Fibroblast of villous mesenchyme (primary cell): ENCODE measurements around the gene RBM28. TPM values are rescaled to one million over a fixed set of nuclear protein-coding genes. Genes with fewer than 3 reads are reported as not detected.

ENCODE experiments used
- DNase-seq: peaks from one replicate; pipeline ENCODE4 v3.0.0-alpha.2; 2010; ENCODE audit warnings: low read depth
- H3K4me3 ChIP-seq: 2 replicates; pipeline ENCODE4 v1.5.1; 2011; ENCODE audit warnings: low read depth, mild to moderate bottlenecking, low read length
- total RNA-seq: library from RNA; depleted of rRNA; stranded (reverse); fragments of >200 nt; gene quantifications from 2 replicates; pipeline ENCODE4 v1.2.3, GENCODE V29; 2012
- TF ChIP-seq, protein P1 (sequence below): IDR thresholded peaks from 2 replicates; pipeline ENCODE4 v1.5.1; 2012; ENCODE audit warnings: low read depth, mild to moderate bottlenecking, low read length; ENCODE audit not compliant: insufficient read depth

Gene RBM28, protein sequence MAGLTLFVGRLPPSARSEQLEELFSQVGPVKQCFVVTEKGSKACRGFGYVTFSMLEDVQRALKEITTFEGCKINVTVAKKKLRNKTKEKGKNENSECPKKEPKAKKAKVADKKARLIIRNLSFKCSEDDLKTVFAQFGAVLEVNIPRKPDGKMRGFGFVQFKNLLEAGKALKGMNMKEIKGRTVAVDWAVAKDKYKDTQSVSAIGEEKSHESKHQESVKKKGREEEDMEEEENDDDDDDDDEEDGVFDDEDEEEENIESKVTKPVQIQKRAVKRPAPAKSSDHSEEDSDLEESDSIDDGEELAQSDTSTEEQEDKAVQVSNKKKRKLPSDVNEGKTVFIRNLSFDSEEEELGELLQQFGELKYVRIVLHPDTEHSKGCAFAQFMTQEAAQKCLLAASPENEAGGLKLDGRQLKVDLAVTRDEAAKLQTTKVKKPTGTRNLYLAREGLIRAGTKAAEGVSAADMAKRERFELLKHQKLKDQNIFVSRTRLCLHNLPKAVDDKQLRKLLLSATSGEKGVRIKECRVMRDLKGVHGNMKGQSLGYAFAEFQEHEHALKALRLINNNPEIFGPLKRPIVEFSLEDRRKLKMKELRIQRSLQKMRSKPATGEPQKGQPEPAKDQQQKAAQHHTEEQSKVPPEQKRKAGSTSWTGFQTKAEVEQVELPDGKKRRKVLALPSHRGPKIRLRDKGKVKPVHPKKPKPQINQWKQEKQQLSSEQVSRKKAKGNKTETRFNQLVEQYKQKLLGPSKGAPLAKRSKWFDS
- 7.3 and 11.9 TPM in 2 replicates for total RNA-seq

DNA sequence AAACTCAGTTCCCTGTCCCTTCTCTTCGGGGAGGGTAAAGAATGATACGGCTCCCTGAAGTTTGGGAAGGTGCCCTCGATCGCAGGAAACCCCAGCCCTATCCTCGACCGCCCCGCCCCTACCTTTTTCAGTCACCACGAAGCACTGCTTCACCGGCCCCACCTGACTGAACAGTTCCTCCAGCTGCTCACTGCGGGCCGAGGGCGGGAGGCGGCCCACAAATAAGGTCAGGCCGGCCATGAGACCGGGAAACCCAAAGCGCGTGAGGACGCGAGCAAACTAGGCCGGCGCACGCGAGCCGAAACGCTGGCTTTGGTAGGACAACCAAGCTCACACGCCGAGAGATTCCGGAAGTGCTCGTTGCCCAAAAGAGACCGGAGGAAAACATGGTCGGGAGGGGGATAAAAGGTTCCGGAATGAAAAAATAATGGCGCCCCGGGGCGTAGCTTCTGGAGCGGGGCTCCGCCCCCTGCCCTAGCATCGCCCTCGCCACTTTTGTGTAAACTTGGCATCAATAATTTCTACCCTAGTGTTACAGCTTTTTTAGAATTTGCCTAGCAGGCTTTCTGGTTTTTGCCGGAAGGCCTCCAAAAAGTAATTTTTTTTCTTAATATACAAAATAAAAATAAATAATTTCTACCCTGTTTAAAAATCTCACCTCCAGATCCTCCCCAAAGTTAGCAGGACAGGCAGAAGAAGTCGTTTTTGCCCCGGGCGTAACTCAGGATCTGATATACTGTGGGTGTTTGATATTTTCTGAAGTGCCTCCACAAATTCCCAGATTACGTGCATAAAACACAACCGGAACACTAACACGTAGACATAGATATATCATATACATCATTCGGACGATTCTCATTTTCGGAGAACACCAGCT, at the start of gene RBM28:
RBM28 (minus strand) TSS at position 355 of the 877 bp plus-strand sequence; CDS start at position 240, 115 bp downstream.
- peak within 1 kb of the TSS; percentile 87 for H3K4me3 ChIP-seq
- TF ChIP-seq, protein P1, sequence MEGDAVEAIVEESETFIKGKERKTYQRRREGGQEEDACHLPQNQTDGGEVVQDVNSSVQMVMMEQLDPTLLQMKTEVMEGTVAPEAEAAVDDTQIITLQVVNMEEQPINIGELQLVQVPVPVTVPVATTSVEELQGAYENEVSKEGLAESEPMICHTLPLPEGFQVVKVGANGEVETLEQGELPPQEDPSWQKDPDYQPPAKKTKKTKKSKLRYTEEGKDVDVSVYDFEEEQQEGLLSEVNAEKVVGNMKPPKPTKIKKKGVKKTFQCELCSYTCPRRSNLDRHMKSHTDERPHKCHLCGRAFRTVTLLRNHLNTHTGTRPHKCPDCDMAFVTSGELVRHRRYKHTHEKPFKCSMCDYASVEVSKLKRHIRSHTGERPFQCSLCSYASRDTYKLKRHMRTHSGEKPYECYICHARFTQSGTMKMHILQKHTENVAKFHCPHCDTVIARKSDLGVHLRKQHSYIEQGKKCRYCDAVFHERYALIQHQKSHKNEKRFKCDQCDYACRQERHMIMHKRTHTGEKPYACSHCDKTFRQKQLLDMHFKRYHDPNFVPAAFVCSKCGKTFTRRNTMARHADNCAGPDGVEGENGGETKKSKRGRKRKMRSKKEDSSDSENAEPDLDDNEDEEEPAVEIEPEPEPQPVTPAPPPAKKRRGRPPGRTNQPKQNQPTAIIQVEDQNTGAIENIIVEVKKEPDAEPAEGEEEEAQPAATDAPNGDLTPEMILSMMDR: no peak
- DNase-seq: peak; percentile 93

DNA sequence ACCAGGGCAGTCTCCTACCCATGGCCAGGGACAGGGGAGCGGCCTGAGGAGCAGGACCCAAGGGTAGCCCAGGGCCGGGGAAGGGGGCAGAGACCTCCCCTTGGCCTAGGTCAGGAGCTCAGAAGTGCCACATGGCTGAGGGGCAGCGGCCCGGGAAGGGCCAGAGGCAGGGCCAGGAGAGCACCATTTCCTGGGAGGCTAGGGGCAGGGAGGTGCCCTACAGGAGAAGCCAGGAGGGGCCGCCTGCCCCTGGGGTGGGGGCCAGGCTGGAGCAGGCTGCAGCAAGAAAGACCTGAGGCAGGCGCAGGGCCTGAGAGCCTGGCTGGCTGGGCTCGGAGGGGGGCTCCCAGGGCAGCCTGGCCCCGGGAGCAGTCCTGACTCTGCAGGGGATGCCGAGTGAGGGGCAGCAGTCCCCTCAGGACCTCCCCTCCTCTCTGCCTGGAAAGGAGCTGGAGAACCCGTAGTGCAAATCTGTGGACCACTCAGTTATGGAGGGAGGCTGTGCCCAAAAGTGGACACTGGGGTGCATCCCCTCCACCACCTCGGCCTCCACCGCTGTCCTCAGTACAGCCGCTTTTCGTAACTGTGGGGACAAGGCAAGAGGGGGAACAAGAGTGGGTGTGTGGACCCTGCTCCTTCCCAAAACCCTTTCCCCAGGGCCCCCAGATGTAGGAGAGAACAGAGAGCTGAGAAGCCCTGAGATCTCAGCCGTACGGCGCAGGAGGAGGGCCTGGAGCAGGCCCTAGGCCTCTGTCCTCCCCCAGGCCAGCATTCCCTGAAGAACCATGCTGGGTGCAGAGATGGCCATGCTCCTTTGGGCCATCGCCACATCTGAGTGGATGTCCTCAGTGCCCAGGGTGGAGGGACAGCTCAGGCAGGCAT, 49.0 kb upstream of the RBM28 start:
- H3K4me3 ChIP-seq: no peak overlapping the region
- no peak for DNase-seq
- TF ChIP-seq, protein P1: no peak

DNA sequence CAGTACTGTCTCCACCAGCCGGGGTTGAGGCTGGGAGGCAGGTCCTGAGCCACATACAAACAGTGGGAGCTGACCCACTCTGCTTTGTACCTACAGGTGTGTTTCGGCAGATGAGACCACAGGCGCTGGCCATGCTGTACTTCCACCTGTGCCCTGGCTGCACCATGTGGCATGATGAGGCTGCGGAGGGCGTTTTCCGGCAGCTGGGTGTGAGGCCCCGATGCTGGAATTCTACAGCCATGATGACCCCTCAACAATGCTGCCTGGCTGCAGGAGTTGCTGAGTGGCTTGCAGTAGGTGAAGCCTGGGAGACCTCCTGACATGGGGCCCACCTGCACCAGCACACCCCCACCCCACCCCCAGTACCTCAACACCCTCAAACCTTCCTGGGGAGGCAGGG, 48.1 kb upstream of the RBM28 start:
- DNase-seq: no peak
- no peak overlapping the region for H3K4me3 ChIP-seq
- TF ChIP-seq, protein P1: no peak

DNA sequence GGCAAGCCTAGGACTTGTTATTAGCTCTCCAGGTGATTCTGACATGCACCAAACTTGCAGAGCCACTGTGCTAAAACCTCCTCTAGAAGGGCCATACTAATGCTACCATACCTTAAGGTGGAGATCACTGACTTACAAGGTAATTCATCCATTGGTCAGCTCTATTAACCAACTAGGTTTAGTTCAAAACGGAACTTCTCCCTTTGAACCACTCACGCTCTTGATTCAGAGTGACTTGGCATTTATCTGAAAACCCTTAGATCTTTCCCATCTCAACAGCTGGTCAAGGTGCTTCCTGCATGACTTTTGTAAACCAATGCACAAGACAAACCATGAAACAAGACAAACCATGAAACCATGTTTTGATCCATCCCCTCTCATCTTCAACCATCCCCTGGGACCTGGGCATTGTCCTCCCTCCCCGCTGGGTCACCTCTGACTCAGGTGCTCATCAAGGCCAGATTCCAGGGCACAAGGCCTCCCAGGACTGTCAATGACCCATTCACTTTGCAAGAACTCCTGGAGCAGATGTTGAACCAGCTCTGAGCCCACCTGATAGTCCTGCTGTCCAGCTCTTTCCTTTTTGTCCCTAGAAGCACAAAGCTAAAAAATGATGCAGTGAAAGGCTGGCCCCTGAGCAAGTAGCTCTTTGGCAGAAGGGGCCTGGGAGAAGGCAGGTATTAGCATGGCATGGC, 47.3 kb upstream of the RBM28 start:
- no peak overlapping the region for H3K4me3 ChIP-seq
- DNase-seq: no peak
- TF ChIP-seq, protein P1: no peak

DNA sequence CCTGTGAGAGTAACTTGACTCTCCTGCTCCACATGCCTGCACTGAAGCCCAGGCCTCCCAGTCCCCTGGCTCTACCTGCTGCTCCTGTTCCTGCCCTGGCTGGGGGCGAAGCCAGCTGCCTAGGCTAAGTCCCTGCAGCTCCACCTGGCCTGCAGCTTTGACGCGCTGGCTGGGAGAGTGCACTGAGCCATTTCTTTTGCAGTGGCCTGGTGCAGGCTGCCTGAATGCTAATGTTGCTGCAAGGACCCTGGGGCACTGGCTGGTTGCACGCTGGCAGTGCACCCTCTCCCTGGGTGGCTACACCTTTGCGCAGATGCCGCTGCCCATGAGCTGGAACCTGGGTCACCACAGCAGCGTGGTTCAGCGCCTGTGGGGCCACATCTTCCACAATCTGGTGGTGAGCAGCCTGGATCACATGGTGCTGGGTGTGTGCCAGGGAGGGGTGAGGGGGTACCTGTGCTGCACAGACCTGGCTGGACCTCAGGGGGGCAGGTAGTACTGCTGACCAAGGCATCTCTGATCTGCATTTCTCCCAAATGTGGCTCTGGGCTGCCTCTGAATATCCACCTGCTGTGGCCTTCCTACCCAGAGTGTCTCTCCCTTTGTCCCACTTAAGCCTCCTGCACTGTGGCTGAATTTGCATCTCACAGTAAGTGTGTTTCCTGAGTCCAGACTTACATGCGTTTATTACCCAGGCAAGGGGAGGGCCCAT, 46.1 kb upstream of the RBM28 start:
- no peak for DNase-seq

More for the DNA sequence above, 46.1 kb upstream of the RBM28 start:
- TF ChIP-seq, protein P1: no peak
- H3K4me3 ChIP-seq: no peak overlapping the region
